Astrocyte (in vitro differentiated cells and primary cell): ENCODE measurements around the gene B3GALNT1. TPM values are rescaled to one million over a fixed set of nuclear protein-coding genes. Genes with fewer than 3 reads are reported as not detected.

Experiments used
- DNase-seq: peaks from one replicate; pipeline ENCODE4 v3.0.0-alpha.2; 2010; ENCODE audit warnings: low read depth
- FAIRE-seq: peaks from 2 replicates; lab custom pipeline; 2011; peaks lifted over from hg19 to GRCh38; lab: Jason Lieb, UNC
- H2AFZ ChIP-seq: 2 replicates; pipeline ENCODE4 v1.6.0; 2012; ENCODE audit warnings: low read depth, low read length, inconsistent platforms
- H3K27ac ChIP-seq: 2 replicates; pipeline ENCODE4 v1.5.1; 2011; ENCODE audit warnings: low read depth, low read length, inconsistent platforms
- H3K27me3 ChIP-seq: 2 replicates; pipeline ENCODE4 v1.6.0; 2011; ENCODE audit warnings: low read length, inconsistent platforms; ENCODE audit not compliant: insufficient read depth
- H3K36me3 ChIP-seq: 2 replicates; pipeline ENCODE4 v1.5.1; 2011; ENCODE audit warnings: low read length, inconsistent platforms; ENCODE audit not compliant: insufficient read depth
- H3K4me1 ChIP-seq: 2 replicates; pipeline ENCODE4 v1.5.1; 2011; ENCODE audit warnings: low read length, inconsistent platforms; ENCODE audit not compliant: insufficient read depth
- H3K4me2 ChIP-seq: 2 replicates; pipeline ENCODE4 v1.6.0; 2012; ENCODE audit warnings: low read length, inconsistent platforms
- H3K4me3 ChIP-seq: 2 replicates; pipeline ENCODE4 v1.5.1; 2011; ENCODE audit warnings: low read depth, mild to moderate bottlenecking, low read length, inconsistent platforms; ENCODE audit not compliant: insufficient read depth
- H3K79me2 ChIP-seq: 2 replicates; pipeline ENCODE4 v1.6.0; 2012; ENCODE audit warnings: mild to moderate bottlenecking, low read length, inconsistent platforms; ENCODE audit not compliant: insufficient read depth
- H3K9ac ChIP-seq: 2 replicates; pipeline ENCODE4 v1.6.0; 2012; ENCODE audit warnings: mild to moderate bottlenecking, low read length, inconsistent platforms
- H3K9me3 ChIP-seq: 2 replicates; pipeline ENCODE4 v1.5.1; 2012; ENCODE audit warnings: low read depth, mild to moderate bottlenecking, low read length, inconsistent platforms; ENCODE audit not compliant: insufficient read depth
- H4K20me1 ChIP-seq: 2 replicates; pipeline ENCODE4 v1.6.0; 2012; ENCODE audit warnings: low read length, inconsistent platforms; ENCODE audit not compliant: insufficient read depth
- H3K27ac Mint-ChIP-seq: one replicate; pipeline ENCODE4 v1.8.0; 2021; ENCODE audit warnings: mild to moderate bottlenecking, mixed read lengths; ENCODE audit not compliant: unreplicated experiment
- H3K27me3 Mint-ChIP-seq: one replicate; pipeline ENCODE4 v1.8.0; 2021; ENCODE audit warnings: low read depth, mixed read lengths; ENCODE audit not compliant: unreplicated experiment
- H3K36me3 Mint-ChIP-seq: one replicate; pipeline ENCODE4 v1.8.0; 2021; ENCODE audit warnings: low read depth, mixed read lengths; ENCODE audit not compliant: unreplicated experiment
- H3K4me1 Mint-ChIP-seq: one replicate; pipeline ENCODE4 v1.8.0; 2021; ENCODE audit warnings: low read depth, mixed read lengths; ENCODE audit not compliant: unreplicated experiment
- H3K4me3 Mint-ChIP-seq: one replicate; pipeline ENCODE4 v1.8.0; 2021; ENCODE audit warnings: mild to moderate bottlenecking, moderate library complexity, mixed read lengths; ENCODE audit not compliant: unreplicated experiment
- H3K9me3 Mint-ChIP-seq: one replicate; pipeline ENCODE4 v1.8.0; 2021; ENCODE audit warnings: mild to moderate bottlenecking, mixed read lengths; ENCODE audit not compliant: unreplicated experiment
- CTCF ChIP-seq: IDR thresholded peaks from 2 replicates; pipeline ENCODE4 v1.5.1; 2011; ENCODE audit warnings: low read depth, mild to moderate bottlenecking, inconsistent platforms, low read length, moderate library complexity; ENCODE audit not compliant: insufficient read depth
- EZH2 ChIP-seq: IDR thresholded peaks from 2 replicates; pipeline ENCODE4 v1.6.1; 2012; ENCODE audit warnings: mild to moderate bottlenecking, low read length, inconsistent platforms; ENCODE audit not compliant: insufficient read depth
- total RNA-seq: library from RNA; stranded (reverse); gene quantifications from 2 replicates; pipeline ENCODE4 v1.2.1, GENCODE V29; 2021

The B3GALNT1 gene
- total RNA-seq, 1 donor from 2014 or later, result 12.8 TPM

GRCh38 chr3:161082063-161082462, 23.1 kb downstream of the B3GALNT1 start:
- no peak overlapping the region for H3K27ac Mint-ChIP-seq
- TF ChIP-seq CTCF (no peak), EZH2 (no peak)
- no peaks in the 10 kb centered on the region for H3K4me1 Mint-ChIP-seq
- Histone ChIP-seq H3K4me3 (no peak overlapping the region), H3K27me3 (no peaks in the 10 kb centered on the region), H3K36me3 (peaks cover 7% of the 10 kb centered on the region), H3K4me1 (no peaks in the 10 kb centered on the region), H3K9me3 (no peaks in the 10 kb centered on the region), H3K4me2 (no peak overlapping the region), H2AFZ (no peak overlapping the region), H3K27ac (no peak overlapping the region), H4K20me1 (no peaks in the 10 kb centered on the region), H3K9ac (no peak overlapping the region), H3K79me2 (no peaks in the 10 kb centered on the region)
- DNase-seq (no peak), FAIRE-seq (no peak)
- H3K9me3 Mint-ChIP-seq, result no peaks in the 10 kb centered on the region
- no peak overlapping the region for H3K4me3 Mint-ChIP-seq
- no peaks in the 10 kb centered on the region for H3K36me3 Mint-ChIP-seq
- H3K27me3 Mint-ChIP-seq, result peaks cover 3% of the 10 kb centered on the region

- Mint-ChIP-seq H3K27ac (no peak overlapping the region), H3K36me3 (no peaks in the 10 kb centered on the region), H3K27me3 (peaks cover 3% of the 10 kb centered on the region), H3K9me3 (no peaks in the 10 kb centered on the region), H3K4me1 (no peaks in the 10 kb centered on the region), H3K4me3 (no peak overlapping the region)
- Histone ChIP-seq H3K27me3 (no peaks in the 10 kb centered on the region), H3K4me3 (no peak overlapping the region), H3K4me1 (no peaks in the 10 kb centered on the region), H2AFZ (no peak overlapping the region), H3K4me2 (no peak overlapping the region), H3K9me3 (no peaks in the 10 kb centered on the region), H3K79me2 (no peaks in the 10 kb centered on the region), H3K27ac (no peak overlapping the region), H3K9ac (no peak overlapping the region), H3K36me3 (peaks cover 7% of the 10 kb centered on the region), H4K20me1 (no peaks in the 10 kb centered on the region)
- DNase-seq, result no peak
- FAIRE-seq, result no peak
- no peak for TF ChIP-seq CTCF
- no peak for TF ChIP-seq EZH2
These were observed 23.5 kb downstream of the B3GALNT1 start for GRCh38 chr3:161081633-161082032.

- Mint-ChIP-seq H3K4me3 (no peak overlapping the region), H3K27ac (no peak overlapping the region), H3K36me3 (no peaks in the 10 kb centered on the region), H3K9me3 (no peaks in the 10 kb centered on the region), H3K27me3 (peaks cover 1% of the 10 kb centered on the region), H3K4me1 (peaks cover 9% of the 10 kb centered on the region)
- FAIRE-seq (no peak), DNase-seq (no peak)
- H3K9me3 ChIP-seq, result no peaks in the 10 kb centered on the region
- no peak overlapping the region for H3K4me3 ChIP-seq
- H3K4me2 ChIP-seq, result no peak overlapping the region
- H3K9ac ChIP-seq, result no peak overlapping the region
- no peaks in the 10 kb centered on the region for H4K20me1 ChIP-seq
- H2AFZ ChIP-seq, result no peak overlapping the region
- H3K79me2 ChIP-seq, result no peaks in the 10 kb centered on the region
- no peaks in the 10 kb centered on the region for H3K36me3 ChIP-seq
- H3K27me3 ChIP-seq, result no peaks in the 10 kb centered on the region
- peaks cover 12% of the 10 kb centered on the region for H3K4me1 ChIP-seq
- TF ChIP-seq CTCF (no peak), EZH2 (no peak)
- H3K27ac ChIP-seq, result no peak overlapping the region
These were observed 32.0 kb downstream of the B3GALNT1 start for GRCh38 chr3:161073181-161073580.
